ENCODE data around the gene PRR23E.

PRR23E gene

DNA sequence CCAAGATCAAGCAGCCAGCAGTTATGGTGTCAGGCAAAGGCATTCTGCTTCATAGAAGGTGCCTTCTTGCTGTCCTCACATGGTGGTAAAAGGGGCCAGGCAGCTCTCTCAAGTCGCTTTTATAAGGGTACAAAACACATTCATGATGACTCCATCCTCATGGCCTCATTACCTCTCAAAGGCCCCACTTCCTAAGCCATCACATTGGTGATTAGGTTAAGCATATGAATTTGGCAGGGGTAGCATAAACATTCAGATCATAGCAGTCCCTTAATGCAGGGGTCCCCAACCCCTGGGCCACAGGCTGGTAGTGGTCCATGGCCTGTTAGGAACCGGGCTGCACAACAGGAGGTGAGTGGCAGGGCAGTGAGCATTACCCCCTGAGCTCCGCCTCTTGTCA lies 42.8 kb downstream of the PRR23E start:
- no peak overlapping the region for H3K4me3 ChIP-seq (ENCODE audit: low read depth, low read length, poor library complexity, severe bottlenecking)
- no peaks in the 10 kb centered on the region for H3F3A ChIP-seq (ENCODE audit: insufficient read depth, low read length)
- H3K27me3 ChIP-seq (ENCODE audit: insufficient read depth, low read length), result no peaks in the 10 kb centered on the region
- no peak overlapping the region for H3K27ac ChIP-seq (ENCODE audit: low read depth, low read length, poor library complexity, severe bottlenecking)
- no peaks in the 10 kb centered on the region for H3K36me3 ChIP-seq (ENCODE audit: insufficient read depth, low read length)
- H3K4me1 ChIP-seq (ENCODE audit: insufficient read depth, low read length, severe bottlenecking), result no peaks in the 10 kb centered on the region
- H3K9me2 ChIP-seq (ENCODE audit: low read depth, low read length), result no peaks in the 10 kb centered on the region
- TF ChIP-seq, protein P1, sequence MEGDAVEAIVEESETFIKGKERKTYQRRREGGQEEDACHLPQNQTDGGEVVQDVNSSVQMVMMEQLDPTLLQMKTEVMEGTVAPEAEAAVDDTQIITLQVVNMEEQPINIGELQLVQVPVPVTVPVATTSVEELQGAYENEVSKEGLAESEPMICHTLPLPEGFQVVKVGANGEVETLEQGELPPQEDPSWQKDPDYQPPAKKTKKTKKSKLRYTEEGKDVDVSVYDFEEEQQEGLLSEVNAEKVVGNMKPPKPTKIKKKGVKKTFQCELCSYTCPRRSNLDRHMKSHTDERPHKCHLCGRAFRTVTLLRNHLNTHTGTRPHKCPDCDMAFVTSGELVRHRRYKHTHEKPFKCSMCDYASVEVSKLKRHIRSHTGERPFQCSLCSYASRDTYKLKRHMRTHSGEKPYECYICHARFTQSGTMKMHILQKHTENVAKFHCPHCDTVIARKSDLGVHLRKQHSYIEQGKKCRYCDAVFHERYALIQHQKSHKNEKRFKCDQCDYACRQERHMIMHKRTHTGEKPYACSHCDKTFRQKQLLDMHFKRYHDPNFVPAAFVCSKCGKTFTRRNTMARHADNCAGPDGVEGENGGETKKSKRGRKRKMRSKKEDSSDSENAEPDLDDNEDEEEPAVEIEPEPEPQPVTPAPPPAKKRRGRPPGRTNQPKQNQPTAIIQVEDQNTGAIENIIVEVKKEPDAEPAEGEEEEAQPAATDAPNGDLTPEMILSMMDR (IDR thresholded peaks at IDR 0.05; ENCODE audit: low read length), result no peak
- TF ChIP-seq EZH2 (IDR thresholded peaks at IDR 0.05; ENCODE audit: borderline replicate concordance, low read length), result no peak
- no peak overlapping the region for H3K4me2 ChIP-seq (ENCODE audit: low read length)
- H3K79me2 ChIP-seq (ENCODE audit: insufficient read depth, low read length), result no peaks in the 10 kb centered on the region
- no peaks in the 10 kb centered on the region for H4K20me1 ChIP-seq (ENCODE audit: insufficient read depth, low read length)
- no peak overlapping the region for H3K9ac ChIP-seq (ENCODE audit: low read length)
- no peaks in the 10 kb centered on the region for H3K9me3 ChIP-seq (ENCODE audit: low read length)
- no peak overlapping the region for H2AFZ ChIP-seq (ENCODE audit: low read length)

DNA sequence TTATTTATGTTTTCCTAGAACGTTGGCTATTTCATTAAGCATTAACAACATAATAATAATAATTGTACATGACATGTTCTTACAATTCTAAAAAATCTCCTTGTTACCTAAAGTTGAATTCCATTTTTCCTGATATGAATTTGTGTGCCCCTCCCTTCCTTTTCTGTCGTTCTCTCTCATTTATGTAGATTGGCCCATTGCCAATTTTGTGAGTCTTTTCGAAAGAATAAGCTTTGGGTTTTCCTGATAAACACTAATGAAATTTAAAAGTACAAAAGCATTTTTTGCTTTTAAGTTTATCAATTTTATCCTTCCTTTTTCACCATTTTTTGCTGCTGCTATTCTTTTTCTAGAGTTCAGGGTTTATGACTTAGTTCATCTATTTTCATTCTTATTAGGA lies 44.9 kb downstream of the PRR23E start:
- H3K9me3 ChIP-seq (ENCODE audit: low read length), result no peaks in the 10 kb centered on the region
- no peaks in the 10 kb centered on the region for H3K79me2 ChIP-seq (ENCODE audit: insufficient read depth, low read length)
- no peaks in the 10 kb centered on the region for H3K27me3 ChIP-seq (ENCODE audit: insufficient read depth, low read length)
- H3K4me2 ChIP-seq (ENCODE audit: low read length), result no peak overlapping the region
- H3K9ac ChIP-seq (ENCODE audit: low read length), result no peak overlapping the region
- no peak overlapping the region for H3K4me3 ChIP-seq (ENCODE audit: low read depth, low read length, poor library complexity, severe bottlenecking)
- H3F3A ChIP-seq (ENCODE audit: insufficient read depth, low read length), result no peaks in the 10 kb centered on the region
- H3K27ac ChIP-seq (ENCODE audit: low read depth, low read length, poor library complexity, severe bottlenecking), result no peak overlapping the region
- H3K36me3 ChIP-seq (ENCODE audit: insufficient read depth, low read length), result no peaks in the 10 kb centered on the region
- no peak for TF ChIP-seq EZH2 (IDR thresholded peaks at IDR 0.05; ENCODE audit: borderline replicate concordance, low read length)
- TF ChIP-seq, protein P1 (IDR thresholded peaks at IDR 0.05; ENCODE audit: low read length), result no peak
- H4K20me1 ChIP-seq (ENCODE audit: insufficient read depth, low read length), result no peaks in the 10 kb centered on the region
- no peaks in the 10 kb centered on the region for H3K4me1 ChIP-seq (ENCODE audit: insufficient read depth, low read length, severe bottlenecking)
- no peak overlapping the region for H2AFZ ChIP-seq (ENCODE audit: low read length)
- no peaks in the 10 kb centered on the region for H3K9me2 ChIP-seq (ENCODE audit: low read depth, low read length)

DNA sequence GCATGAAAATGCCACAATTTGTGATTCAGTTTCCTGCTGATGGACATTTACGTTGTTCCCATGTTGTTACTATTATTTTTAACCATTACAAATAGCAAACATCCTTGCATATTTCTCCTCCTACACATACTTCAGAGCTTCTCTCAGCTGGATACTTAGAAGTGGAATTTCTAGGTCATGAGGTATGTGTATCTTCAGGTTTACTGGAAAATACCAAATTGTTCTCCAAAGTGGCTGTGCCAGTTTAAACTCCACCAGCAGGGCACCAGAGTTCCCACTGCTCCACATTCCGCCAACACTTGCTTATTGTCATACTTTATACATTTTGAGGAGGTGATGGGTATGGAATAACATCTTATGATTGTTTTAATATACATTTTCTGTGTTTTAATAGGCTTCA lies 45.7 kb downstream of the PRR23E start:
- no peaks in the 10 kb centered on the region for H3K4me1 ChIP-seq (ENCODE audit: insufficient read depth, low read length, severe bottlenecking)
- H3K79me2 ChIP-seq (ENCODE audit: insufficient read depth, low read length), result no peaks in the 10 kb centered on the region
- H3K36me3 ChIP-seq (ENCODE audit: insufficient read depth, low read length), result no peaks in the 10 kb centered on the region
- no peak for TF ChIP-seq EZH2 (IDR thresholded peaks at IDR 0.05; ENCODE audit: borderline replicate concordance, low read length)
- TF ChIP-seq, protein P1 (IDR thresholded peaks at IDR 0.05; ENCODE audit: low read length), result no peak
- no peaks in the 10 kb centered on the region for H3K27me3 ChIP-seq (ENCODE audit: insufficient read depth, low read length)
- no peak overlapping the region for H3K27ac ChIP-seq (ENCODE audit: low read depth, low read length, poor library complexity, severe bottlenecking)
- H3K9me3 ChIP-seq (ENCODE audit: low read length), result no peaks in the 10 kb centered on the region
- H3K4me3 ChIP-seq (ENCODE audit: low read depth, low read length, poor library complexity, severe bottlenecking), result no peak overlapping the region
- no peaks in the 10 kb centered on the region for H3K9me2 ChIP-seq (ENCODE audit: low read depth, low read length)
- no peak overlapping the region for H3K9ac ChIP-seq (ENCODE audit: low read length)
- no peak overlapping the region for H3K4me2 ChIP-seq (ENCODE audit: low read length)
- no peaks in the 10 kb centered on the region for H4K20me1 ChIP-seq (ENCODE audit: insufficient read depth, low read length)
- H2AFZ ChIP-seq (ENCODE audit: low read length), result no peak overlapping the region
- no peaks in the 10 kb centered on the region for H3F3A ChIP-seq (ENCODE audit: insufficient read depth, low read length)

All from OCI-LY1 (cell line).